NCI-H2107 (cell line): ENCODE measurements around the gene SHKBP1.

Experiments
- DNase-seq: peaks from one replicate; lab custom pipeline; 2025; lab: John Stamatoyannopoulos, UW

Gene SHKBP1

DNA sequence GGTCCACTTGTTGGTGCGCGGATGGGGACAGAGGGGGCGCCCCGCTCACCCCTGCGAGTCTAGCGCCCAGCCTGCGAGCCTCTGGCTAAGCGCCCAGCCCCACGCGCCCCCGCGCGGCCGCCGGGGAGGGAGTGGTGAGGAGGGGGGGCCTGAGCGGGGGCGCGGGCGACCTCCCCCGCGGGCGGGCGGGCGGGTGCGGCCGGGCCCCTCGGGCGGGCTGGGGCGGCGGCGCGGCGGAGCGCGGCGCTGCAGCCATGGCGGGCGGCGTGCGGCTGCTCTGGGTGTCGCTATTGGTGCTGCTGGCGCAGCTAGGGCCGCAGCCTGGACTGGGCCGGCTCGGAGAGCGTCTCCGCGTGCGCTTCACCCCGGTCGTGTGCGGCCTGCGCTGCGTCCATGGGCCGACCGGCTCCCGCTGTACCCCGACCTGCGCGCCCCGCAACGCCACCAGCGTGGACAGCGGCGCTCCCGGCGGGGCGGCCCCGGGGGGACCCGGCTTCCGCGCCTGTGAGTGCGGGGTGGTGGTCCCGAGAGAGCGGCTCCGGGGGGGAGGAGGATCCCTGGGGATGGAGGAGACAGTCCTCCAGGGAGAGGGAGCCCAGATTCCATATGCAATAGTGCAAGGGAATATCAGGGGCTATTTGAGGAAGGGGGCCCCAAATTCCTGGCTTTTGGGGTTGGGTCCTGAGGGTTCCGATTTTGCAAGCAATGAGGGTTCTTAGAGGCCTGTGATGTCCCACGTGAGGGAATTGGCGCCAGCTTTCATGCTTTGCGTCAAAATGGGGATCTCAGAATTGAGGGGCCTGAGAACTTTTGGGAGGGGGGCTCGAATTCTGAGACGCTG, 24.7 kb downstream of the SHKBP1 start, which contains the start of gene LTBP4:
Gene LTBP4, plus strand, starts transcription at position 236 of the 841 bp plus-strand sequence. Its CDS starts 19 bp downstream, at position 255.
- DNase-seq: no peak

- no peak for DNase-seq
Measured at GRCh38 chr19:40603071-40603388, 26.4 kb downstream of the SHKBP1 start.

DNA sequence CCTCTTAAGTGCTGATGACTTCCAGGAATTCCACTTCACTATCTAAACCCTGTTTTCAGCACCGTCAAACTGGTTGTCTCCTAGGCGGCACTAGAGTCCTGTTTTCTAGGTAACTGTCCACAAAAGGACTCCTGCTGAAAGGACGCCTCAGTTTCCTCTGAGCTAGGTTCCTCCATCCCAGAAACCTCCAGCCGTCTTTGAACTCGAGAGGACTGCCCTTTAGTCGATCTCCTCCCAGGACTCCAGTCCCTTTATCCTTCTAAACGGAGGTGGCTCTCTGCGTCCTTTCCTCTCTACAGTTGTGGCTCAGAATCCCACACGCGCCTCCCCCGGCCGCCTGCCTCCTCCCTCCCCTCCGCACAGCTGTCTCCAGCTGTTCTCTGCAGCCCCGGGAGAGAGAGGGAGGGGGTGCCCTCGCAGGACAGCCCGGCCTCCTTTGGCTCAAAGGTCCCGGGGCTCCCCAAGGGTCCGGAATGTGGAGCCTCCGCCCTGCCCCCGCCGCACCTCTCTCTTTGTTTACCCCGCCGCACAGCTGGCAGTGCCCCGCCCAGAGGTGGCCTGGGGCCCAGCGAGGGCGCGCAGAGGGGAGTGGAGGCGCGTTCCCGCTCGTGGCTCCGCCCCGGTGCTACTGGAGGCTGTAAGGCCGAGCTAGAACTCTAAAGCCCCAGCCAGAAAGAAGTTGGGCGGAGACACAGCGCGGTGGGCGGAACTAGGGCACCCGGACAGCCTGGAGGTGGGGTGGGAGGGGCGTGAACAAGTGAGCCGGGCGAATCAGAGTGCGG, 26.9 kb downstream of the SHKBP1 start:
- peak; percentile 69 for DNase-seq

GRCh38 chr19:40604171-40604646, 27.5 kb downstream of the SHKBP1 start:
- DNase-seq: no peak

- no peak for DNase-seq
Measured at GRCh38 chr19:40604647-40605215, 28.1 kb downstream of the SHKBP1 start.

GRCh38 chr19:40605216-40605971, 28.7 kb downstream of the SHKBP1 start:
- no peak for DNase-seq

DNA sequence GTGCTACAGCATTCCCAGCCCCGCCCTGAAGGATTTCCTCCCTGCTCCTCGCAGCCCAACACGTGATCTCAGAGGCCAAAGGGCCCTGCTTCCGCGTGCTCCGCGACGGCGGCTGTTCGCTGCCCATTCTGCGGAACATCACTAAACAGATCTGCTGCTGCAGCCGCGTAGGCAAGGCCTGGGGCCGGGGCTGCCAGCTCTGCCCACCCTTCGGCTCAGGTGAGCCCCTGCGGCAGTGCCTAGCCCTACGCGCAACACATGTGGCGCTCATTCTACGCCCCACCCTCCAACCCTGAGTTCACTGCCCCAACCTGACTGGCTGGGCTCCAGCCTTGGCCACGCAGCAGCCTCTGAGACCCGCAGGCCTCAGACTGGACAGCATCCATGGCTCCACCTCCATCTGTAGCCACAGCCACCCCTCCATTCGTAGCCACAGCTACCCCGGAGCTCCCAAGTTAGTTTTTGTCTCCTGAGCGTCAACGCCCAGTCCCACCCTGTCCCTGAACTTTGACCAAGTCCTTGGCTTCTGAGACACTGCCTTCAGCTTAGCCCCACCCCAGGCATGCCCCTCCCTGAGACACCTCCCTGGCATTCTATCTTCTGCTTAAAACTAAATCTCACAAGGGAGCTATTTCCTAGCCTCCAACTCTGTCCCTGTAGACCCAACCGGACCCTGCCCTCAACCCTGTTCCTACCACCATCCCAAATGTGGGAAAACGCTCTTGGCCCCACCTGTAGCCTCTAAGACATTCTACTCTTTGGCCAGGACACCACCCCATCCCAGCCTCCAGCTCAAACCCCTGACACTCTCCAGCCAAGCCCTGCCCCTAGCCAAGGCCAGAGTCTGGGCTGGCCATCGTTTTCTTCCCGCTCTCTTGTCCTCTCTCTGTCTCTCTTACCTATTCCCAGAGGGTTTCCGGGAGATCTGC, 30.9 kb downstream of the SHKBP1 start:
- DNase-seq: no peak

DNA sequence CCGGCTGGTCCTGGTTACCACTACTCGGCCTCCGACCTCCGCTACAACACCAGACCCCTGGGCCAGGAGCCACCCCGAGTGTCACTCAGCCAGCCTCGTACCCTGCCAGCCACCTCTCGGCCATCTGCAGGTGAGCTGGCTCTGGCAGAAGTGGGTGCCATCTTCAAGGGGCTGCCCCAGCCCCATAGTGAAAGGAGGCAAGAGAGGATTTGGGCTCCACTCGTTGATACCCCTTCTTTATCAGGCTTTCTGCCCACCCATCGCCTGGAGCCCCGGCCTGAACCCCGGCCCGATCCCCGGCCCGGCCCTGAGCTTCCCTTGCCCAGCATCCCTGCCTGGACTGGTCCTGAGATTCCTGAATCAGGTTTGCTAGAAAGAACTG, 31.6 kb downstream of the SHKBP1 start:
- DNase-seq: no peak

DNA sequence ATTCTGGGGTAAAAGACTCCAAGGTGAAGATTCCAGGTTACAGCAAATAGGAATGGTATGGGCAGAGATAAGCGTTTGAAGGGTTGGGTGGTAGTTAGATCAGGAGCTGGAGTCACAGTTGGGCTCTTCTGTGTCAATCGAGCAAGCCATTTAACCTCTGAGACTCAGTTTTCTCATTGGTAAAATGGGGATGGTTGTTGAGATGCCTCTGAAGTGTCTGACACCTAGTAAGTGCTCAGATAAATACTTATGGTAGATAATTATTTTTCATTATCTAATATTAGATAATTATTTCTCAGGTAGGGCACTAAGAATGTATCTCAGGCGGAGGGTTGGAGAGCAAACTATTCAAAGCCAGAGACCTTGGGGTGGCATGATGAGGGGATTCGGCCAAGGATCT, 32.3 kb downstream of the SHKBP1 start:
- no peak for DNase-seq

- no peak for DNase-seq
Measured at GRCh38 chr19:40609561-40610395, 33.1 kb downstream of the SHKBP1 start.

DNA sequence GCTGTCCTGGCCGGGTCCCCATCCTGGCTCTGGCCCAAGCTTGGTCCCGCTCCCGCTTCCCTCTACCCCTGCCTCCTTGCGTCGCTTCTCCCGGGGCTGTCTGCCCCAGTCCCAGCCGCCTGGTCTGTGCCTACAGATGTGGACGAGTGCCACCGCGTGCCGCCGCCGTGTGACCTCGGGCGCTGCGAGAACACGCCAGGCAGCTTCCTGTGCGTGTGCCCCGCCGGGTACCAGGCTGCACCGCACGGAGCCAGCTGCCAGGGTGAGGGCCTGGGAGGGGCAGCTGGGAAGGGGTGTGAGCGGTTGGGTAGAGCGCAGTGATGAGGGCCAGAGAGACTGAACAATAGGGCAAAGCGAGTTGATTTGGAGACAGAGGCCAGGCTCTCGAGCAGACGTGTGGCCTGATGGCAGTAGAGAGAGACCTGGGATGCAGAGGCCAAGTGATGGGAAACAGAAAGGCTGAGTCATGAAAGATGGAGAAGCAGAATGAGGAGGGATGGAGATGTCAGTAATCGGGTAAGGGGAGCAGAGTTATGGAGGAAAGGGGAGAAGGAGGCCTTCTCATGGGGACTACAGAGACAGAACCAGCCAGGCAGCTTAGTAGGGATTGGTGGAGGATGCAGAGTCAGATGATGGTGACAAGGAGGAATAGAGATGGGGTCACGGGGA, 33.9 kb downstream of the SHKBP1 start:
- DNase-seq: no peak

- no peak for DNase-seq
Measured at GRCh38 chr19:40611096-40611495, 34.4 kb downstream of the SHKBP1 start.

- no peak for DNase-seq
Measured at GRCh38 chr19:40611900-40612698, 35.4 kb downstream of the SHKBP1 start.

DNA sequence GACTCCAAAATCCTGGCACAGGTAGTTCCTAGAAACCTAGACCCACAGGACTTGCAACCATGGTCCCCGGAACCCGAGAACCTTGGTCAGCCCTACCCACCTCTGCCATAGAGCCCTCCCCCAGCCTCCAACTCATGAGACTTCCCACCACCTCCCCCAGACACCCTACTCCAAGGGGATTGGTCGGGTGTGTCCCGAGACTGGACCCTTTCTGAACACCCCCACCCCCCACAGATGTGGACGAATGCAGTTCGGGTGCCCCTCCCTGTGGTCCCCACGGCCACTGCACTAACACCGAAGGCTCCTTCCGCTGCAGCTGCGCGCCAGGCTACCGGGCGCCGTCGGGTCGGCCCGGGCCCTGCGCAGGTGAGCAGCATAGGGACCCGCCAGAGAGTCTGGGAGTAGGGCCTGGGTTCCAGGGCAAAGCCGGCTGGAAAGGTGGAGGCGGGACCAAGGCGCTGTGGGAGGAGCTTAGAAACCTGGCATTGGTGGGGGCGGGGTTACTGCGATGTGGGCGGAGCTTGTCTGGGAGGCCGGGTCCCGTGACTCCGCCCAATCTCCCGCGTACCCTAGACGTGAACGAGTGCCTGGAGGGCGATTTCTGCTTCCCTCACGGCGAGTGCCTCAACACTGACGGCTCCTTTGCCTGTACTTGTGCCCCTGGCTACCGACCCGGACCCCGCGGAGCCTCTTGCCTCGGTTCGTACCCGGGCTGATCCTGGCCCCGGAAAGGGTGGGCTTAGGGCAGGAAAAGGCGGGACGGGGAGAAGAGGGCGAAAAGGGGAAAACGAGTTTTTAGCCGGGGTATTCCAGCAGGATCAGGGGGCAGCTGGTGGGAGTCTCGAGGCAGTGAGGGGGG, 36.4 kb downstream of the SHKBP1 start:
- DNase-seq: no peak

DNA sequence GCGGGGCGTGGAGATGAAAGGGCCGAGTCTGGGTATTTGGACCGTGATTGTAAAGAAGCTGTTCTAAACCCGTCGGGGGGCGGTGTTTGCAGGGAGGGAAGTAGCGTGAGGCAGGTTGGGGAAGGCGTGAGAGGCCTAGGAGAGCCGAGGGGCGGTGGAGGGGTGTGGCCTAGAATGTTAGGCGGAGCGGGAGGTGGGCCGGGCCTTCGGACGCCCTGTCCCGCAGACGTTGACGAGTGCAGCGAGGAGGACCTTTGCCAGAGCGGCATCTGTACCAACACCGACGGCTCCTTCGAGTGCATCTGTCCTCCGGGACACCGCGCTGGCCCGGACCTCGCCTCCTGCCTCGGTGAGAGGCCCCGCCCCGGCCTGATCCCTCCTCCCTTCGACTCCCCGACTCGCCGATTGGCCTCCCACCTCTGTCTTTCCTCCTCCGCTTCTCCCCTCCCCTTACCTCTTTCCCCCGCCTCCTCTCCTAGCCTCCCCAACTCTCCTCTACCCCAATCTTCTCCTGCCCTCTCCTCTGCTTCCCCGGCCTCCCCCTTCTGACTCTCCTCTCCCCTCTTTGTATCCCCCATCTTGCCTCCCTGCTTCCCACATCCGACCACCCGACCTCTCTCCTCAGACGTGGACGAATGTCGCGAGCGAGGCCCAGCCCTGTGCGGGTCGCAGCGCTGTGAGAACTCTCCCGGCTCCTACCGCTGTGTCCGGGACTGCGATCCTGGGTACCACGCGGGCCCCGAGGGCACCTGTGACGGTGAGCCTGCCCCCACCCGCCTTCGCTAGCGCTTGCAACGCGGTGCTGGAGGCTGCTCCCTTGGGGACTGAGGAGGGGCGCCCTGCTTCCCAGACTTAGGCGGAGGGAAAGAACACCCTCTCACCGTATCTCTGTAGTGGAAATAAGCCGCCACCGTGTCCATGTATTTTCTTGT, 37.3 kb downstream of the SHKBP1 start:
- no peak for DNase-seq

- no peak for DNase-seq
Measured at GRCh38 chr19:40614622-40615411, 38.1 kb downstream of the SHKBP1 start.
